Upper lobe of left lung (tissue), 6 donors: Measurements from ENCODE around the gene RAB18. TPM values are rescaled to one million over a fixed set of nuclear protein-coding genes. Genes with fewer than 3 reads are reported as not detected.

ENCODE experiments used
- ATAC-seq, 2 donors: fragments of 200-7000 bp; cut with Tn5 transposase; one replicate each; pipeline ENCODE4 v1.9.1; 2022; ENCODE audit warnings: mild to moderate bottlenecking in 2 of 2, moderate library complexity in 2 of 2; ENCODE audit not compliant: low FRiP score in 2 of 2
- DNase-seq, 2 donors: peaks; one replicate each; pipeline ENCODE4 v3.0.0-alpha.2; 2019 to 2020
- H3K27ac ChIP-seq, 4 donors: fragments of 200-600 bp; sonication (generic); one replicate each; pipeline ENCODE4 v1.5.1; 2016 to 2019
- H3K27me3 ChIP-seq, 4 donors: fragments of 200-600 bp; sonication (generic); one replicate each; pipeline ENCODE4 v1.5.1; 2017 to 2019
- H3K36me3 ChIP-seq, 4 donors: fragments of 200-600 bp; sonication (generic); one replicate each; pipeline ENCODE4 v1.5.1; 2016 to 2019
- H3K4me1 ChIP-seq, 4 donors: fragments of 200-600 bp; sonication (generic); one replicate each; pipeline ENCODE4 v1.5.1; 2018 to 2019
- H3K4me3 ChIP-seq, 4 donors: fragments of 200-600 bp; sonication (generic); one replicate each; pipeline ENCODE4 v1.5.1; 2017 to 2019; ENCODE audit warnings: mild to moderate bottlenecking in 2 of 4, moderate library complexity in 1 of 4
- H3K9me3 ChIP-seq, 4 donors: fragments of 200-600 bp; sonication (generic); one replicate each; pipeline ENCODE4 v1.5.1; 2018 to 2019
- CTCF ChIP-seq, 6 experiments: fragments of 450-650 bp in 4 of 6; fragments of 200-600 bp in 2 of 6; sonication (generic) in 2 of 6; IDR thresholded peaks; one replicate each; pipeline ENCODE4 v1.5.1; 2016 to 2019; ENCODE audit warnings: antibody characterized with exemption in 6 of 6
- EP300 ChIP-seq, 4 donors: sonication (generic); formaldehyde crosslinking; IDR thresholded peaks; one replicate each; pipeline ENCODE4 v1.5.1; 2017; ENCODE audit warnings: antibody characterized with exemption in 4 of 4, control low read depth in 2 of 4
- POLR2A ChIP-seq, 4 donors: fragments of 450-650 bp; IDR thresholded peaks; one replicate each; pipeline ENCODE4 v1.5.1; 2016 to 2017; ENCODE audit warnings: antibody characterized with exemption in 4 of 4, mild to moderate bottlenecking in 2 of 4
- POLR2AphosphoS5 ChIP-seq, 2 donors: sonication (generic); formaldehyde crosslinking; IDR thresholded peaks; one replicate each; pipeline ENCODE4 v1.5.1; 2017; ENCODE audit warnings: antibody characterized with exemption in 2 of 2
- WGBS, 2 donors: methylation state at CpG; one replicate each; pipeline ENCODE4 v1.1.5; 2017 to 2018; 5-methylcytosine and 5-hydroxymethylcytosine counted together
- total RNA-seq, 6 donors: library from RNA; depleted of rRNA in 4 of 6; stranded (reverse); fragments of >200 nt in 4 of 6; gene quantifications; one replicate each; pipeline versions ENCODE4 v1.1.0 to v1.2.1, GENCODE V29; 2016 to 2021
- donor health status: DM: no; HTN: no; CAD: no; lungs with moderate emphysema.
- donor health status: DM: no; HTN: yes; CAD: no; lungs with severe emphysema.

Gene RAB18
- total RNA-seq, 6 donors from 2014 or later = 27.9 to 91.3 (median 45.0) TPM

- H3K4me1 ChIP-seq = peaks cover 0 to 7% (median 3%) of the 10 kb centered on the region in 4 donors
- no peaks in the 10 kb centered on the region for H3K27me3 ChIP-seq
- no peak for ATAC-seq
- no peak for TF ChIP-seq POLR2A (IDR thresholded peaks at IDR 0.05)
- TF ChIP-seq POLR2AphosphoS5 (IDR thresholded peaks at IDR 0.05) = no peak
- no peak for TF ChIP-seq EP300 (IDR thresholded peaks at IDR 0.05)
- no peak for TF ChIP-seq CTCF (IDR thresholded peaks at IDR 0.05)
- DNase-seq = no peak
- H3K9me3 ChIP-seq = no peaks in the 10 kb centered on the region
- no peak overlapping the region for H3K27ac ChIP-seq
- 97 to 98% methylated on average over 2 of the region's 2 CpGs for WGBS, 2 donors
- peaks cover 0 to 36% (median 7%) of the 10 kb centered on the region in 4 donors for H3K36me3 ChIP-seq
- no peak overlapping the region for H3K4me3 ChIP-seq
These were observed 8.4 kb downstream of the RAB18 start for GRCh38 chr10:27512548-27512947.

- Histone ChIP-seq H3K27ac (no peak overlapping the region), H3K9me3 (no peaks in the 10 kb centered on the region), H3K4me3 (no peak overlapping the region), H3K4me1 (peaks cover 0 to 7% (median 3%) of the 10 kb centered on the region in 4 donors), H3K27me3 (no peaks in the 10 kb centered on the region), H3K36me3 (peaks cover 0 to 36% (median 7%) of the 10 kb centered on the region in 4 donors)
- TF ChIP-seq EP300 (IDR thresholded peaks at IDR 0.05) (no peak), POLR2AphosphoS5 (IDR thresholded peaks at IDR 0.05) (no peak), CTCF (IDR thresholded peaks at IDR 0.05) (no peak), POLR2A (IDR thresholded peaks at IDR 0.05) (no peak)
- WGBS, 2 donors = 53 to 56% methylated on average over 3 of the region's 3 CpGs
- no peak for ATAC-seq
- DNase-seq = no peak
These were observed 9.5 kb downstream of the RAB18 start for GRCh38 chr10:27513451-27514191.

- Histone ChIP-seq H3K27me3 (no peaks in the 10 kb centered on the region), H3K36me3 (peaks cover 0 to 36% (median 7%) of the 10 kb centered on the region in 4 donors), H3K4me3 (no peak overlapping the region), H3K27ac (no peak overlapping the region), H3K4me1 (peaks cover 0 to 6% (median 1%) of the 10 kb centered on the region in 4 donors), H3K9me3 (no peaks in the 10 kb centered on the region)
- 92 to 95% methylated on average over 3 of the region's 3 CpGs for WGBS, 2 donors
- ATAC-seq (no peak), DNase-seq (no peak)
- TF ChIP-seq POLR2AphosphoS5 (IDR thresholded peaks at IDR 0.05) (no peak), EP300 (IDR thresholded peaks at IDR 0.05) (no peak), POLR2A (IDR thresholded peaks at IDR 0.05) (no peak), CTCF (IDR thresholded peaks at IDR 0.05) (no peak)
These were observed 10.1 kb downstream of the RAB18 start for GRCh38 chr10:27514243-27514642.

GRCh38 chr10:27518261-27518660, 14.2 kb downstream of the RAB18 start:
- no peak for TF ChIP-seq POLR2A (IDR thresholded peaks at IDR 0.05)
- no peak for TF ChIP-seq EP300 (IDR thresholded peaks at IDR 0.05)
- TF ChIP-seq CTCF (IDR thresholded peaks at IDR 0.05) = no peak
- TF ChIP-seq POLR2AphosphoS5 (IDR thresholded peaks at IDR 0.05) = no peak
- no peak overlapping the region for H3K4me3 ChIP-seq
- DNase-seq (no peak), ATAC-seq (no peak)
- peaks cover 0 to 6% (median 1%) of the 10 kb centered on the region in 4 donors for H3K4me1 ChIP-seq
- H3K27ac ChIP-seq = no peak overlapping the region
- H3K27me3 ChIP-seq = no peaks in the 10 kb centered on the region
- 91 to 98% methylated on average over 2 of the region's 2 CpGs for WGBS, 2 donors
- H3K9me3 ChIP-seq = no peaks in the 10 kb centered on the region
- peaks cover 0 to 13% (median 3%) of the 10 kb centered on the region in 4 donors for H3K36me3 ChIP-seq

GRCh38 chr10:27525819-27526218, 21.7 kb downstream of the RAB18 start:
- Histone ChIP-seq H3K27ac (no peak overlapping the region), H3K36me3 (no peaks in the 10 kb centered on the region), H3K9me3 (no peaks in the 10 kb centered on the region), H3K4me1 (peaks cover 11 to 35% (median 27%) of the 10 kb centered on the region in 4 donors), H3K27me3 (no peaks in the 10 kb centered on the region), H3K4me3 (no peak overlapping the region)
- TF ChIP-seq EP300 (IDR thresholded peaks at IDR 0.05) (no peak), POLR2A (IDR thresholded peaks at IDR 0.05) (no peak), CTCF (IDR thresholded peaks at IDR 0.05) (no peak), POLR2AphosphoS5 (IDR thresholded peaks at IDR 0.05) (no peak)
- ATAC-seq = peak in 1 of 2 donors; percentile 24
- no peak for DNase-seq
